Osteocyte (in vitro differentiated cells): ENCODE results near the gene ENO1. TPM values are rescaled to one million over a fixed set of nuclear protein-coding genes. Genes with fewer than 3 reads are reported as not detected.

Experiments
- DNase-seq: peaks from one replicate; pipeline ENCODE4 v3.0.0; 2021; ENCODE audit warnings: mixed read lengths; ENCODE audit not compliant: unreplicated experiment; ENCODE audit errors: extremely low spot score
- H3K27ac Mint-ChIP-seq: one replicate; pipeline ENCODE4 v1.8.0; 2021; ENCODE audit warnings: mild to moderate bottlenecking, mixed read lengths; ENCODE audit not compliant: unreplicated experiment
- H3K27me3 Mint-ChIP-seq: one replicate; pipeline ENCODE4 v1.8.0; 2021; ENCODE audit warnings: mixed read lengths; ENCODE audit not compliant: unreplicated experiment
- H3K36me3 Mint-ChIP-seq: one replicate; pipeline ENCODE4 v1.8.0; 2021; ENCODE audit warnings: mixed read lengths; ENCODE audit not compliant: unreplicated experiment
- H3K4me1 Mint-ChIP-seq: one replicate; pipeline ENCODE4 v1.8.0; 2021; ENCODE audit warnings: mixed read lengths; ENCODE audit not compliant: unreplicated experiment
- H3K4me3 Mint-ChIP-seq: one replicate; pipeline ENCODE4 v1.8.0; 2021; ENCODE audit warnings: mild to moderate bottlenecking, moderate library complexity, mixed read lengths; ENCODE audit not compliant: unreplicated experiment
- H3K9me3 Mint-ChIP-seq: one replicate; pipeline ENCODE4 v1.8.0; 2021; ENCODE audit warnings: mixed read lengths; ENCODE audit not compliant: unreplicated experiment
- CTCF ChIP-seq: fragments of 200-600 bp; sonication (generic); IDR thresholded peaks from 2 replicates; pipeline ENCODE4 v1.5.0; 2021; ENCODE audit warnings: antibody characterized with exemption, mild to moderate bottlenecking, moderate library complexity
- total RNA-seq: library from RNA; stranded (reverse); gene quantifications from 2 replicates; pipeline ENCODE4 v1.2.1, GENCODE V29; 2021

ENO1 gene
- total RNA-seq, 1 donor from 2014 or later: 744 TPM

- DNase-seq: no peak
- Mint-ChIP-seq H3K27me3 (no peaks in the 10 kb centered on the region), H3K27ac (peak overlapping the region; percentile 95), H3K9me3 (no peaks in the 10 kb centered on the region), H3K36me3 (peaks cover 60% of the 10 kb centered on the region), H3K4me1 (peaks cover 67% of the 10 kb centered on the region), H3K4me3 (no peak overlapping the region)
- TF ChIP-seq CTCF: no peak
Observed at GRCh38 chr1:8871965-8872399, 6.5 kb downstream of the ENO1 start.

GRCh38 chr1:8871539-8871935, 6.9 kb downstream of the ENO1 start:
- Mint-ChIP-seq H3K27ac (peak overlapping the region; percentile 23), H3K9me3 (no peaks in the 10 kb centered on the region), H3K36me3 (peaks cover 63% of the 10 kb centered on the region), H3K4me3 (no peak overlapping the region), H3K4me1 (peaks cover 66% of the 10 kb centered on the region), H3K27me3 (no peaks in the 10 kb centered on the region)
- DNase-seq: no peak
- peak; percentile 36 for TF ChIP-seq CTCF

- H3K4me1 Mint-ChIP-seq: peaks cover 59% of the 10 kb centered on the region
- peak overlapping the region; percentile 23 for H3K27ac Mint-ChIP-seq
- no peaks in the 10 kb centered on the region for H3K27me3 Mint-ChIP-seq
- TF ChIP-seq CTCF: no peak
- H3K9me3 Mint-ChIP-seq: no peaks in the 10 kb centered on the region
- no peak overlapping the region for H3K4me3 Mint-ChIP-seq
- H3K36me3 Mint-ChIP-seq: peaks cover 63% of the 10 kb centered on the region
- DNase-seq: no peak
Observed at GRCh38 chr1:8870616-8871538, 7.6 kb downstream of the ENO1 start.

- peaks cover 51% of the 10 kb centered on the region for H3K4me1 Mint-ChIP-seq
Observed at GRCh38 chr1:8870103-8870502, 8.4 kb downstream of the ENO1 start.

More at GRCh38 chr1:8870103-8870502, 8.4 kb downstream of the ENO1 start:
- H3K4me3 Mint-ChIP-seq: no peak overlapping the region
- no peak overlapping the region for H3K27ac Mint-ChIP-seq
- no peaks in the 10 kb centered on the region for H3K9me3 Mint-ChIP-seq
- H3K27me3 Mint-ChIP-seq: no peaks in the 10 kb centered on the region
- peaks cover 62% of the 10 kb centered on the region for H3K36me3 Mint-ChIP-seq
- no peak for DNase-seq
- TF ChIP-seq CTCF: no peak
